Lower lobe of right lung (tissue), 2 donors: ENCODE measurements around the gene IL21R. TPM values are rescaled to one million over a fixed set of nuclear protein-coding genes. Genes with fewer than 3 reads are reported as not detected.
A peak's percentile ranks its signal among the peaks of the same experiment; 100 is the strongest.

Experiments used
- ATAC-seq, 2 donors: fragments of 200-7000 bp; cut with Tn5 transposase; one replicate each; pipeline ENCODE4 v1.9.1; 2020 to 2022; ENCODE audit warnings: mild to moderate bottlenecking in 2 of 2, moderate library complexity in 2 of 2
- DNase-seq: peaks from one replicate; pipeline ENCODE4 v3.0.0-alpha.2; 2020
- H3K27ac ChIP-seq: fragments of 200-600 bp; one replicate; pipeline ENCODE4 v1.8.0; 2022
- H3K27me3 ChIP-seq: fragments of 200-600 bp; one replicate; pipeline ENCODE4 v1.8.0; 2022; ENCODE audit warnings: low read depth
- H3K36me3 ChIP-seq: fragments of 200-600 bp; one replicate; pipeline ENCODE4 v1.8.0; 2022; ENCODE audit warnings: mild to moderate bottlenecking
- H3K4me1 ChIP-seq: fragments of 200-600 bp; one replicate; pipeline ENCODE4 v1.8.0; 2022
- H3K4me3 ChIP-seq: fragments of 200-600 bp; one replicate; pipeline ENCODE4 v1.8.0; 2022; ENCODE audit warnings: mild to moderate bottlenecking
- H3K9me3 ChIP-seq: fragments of 200-600 bp; one replicate; pipeline ENCODE4 v1.8.0; 2022
- intact Hi-C: fragments of 100-400 bp; cut with DNase I; formaldehyde crosslinking; loops from one replicate; pipeline ENCODE4 v1.11.0; 2022
- total RNA-seq: library from RNA; stranded (reverse); fragmentation: NEBNext Ultra II Directional; extraction: Animal tissue kit (Norgen Biotek cat#: 25700); gene quantifications from one replicate; pipeline ENCODE4 v1.2.1, GENCODE V29; 2021
- TF ChIP-seq, protein P1 (sequence below): fragments of 200-600 bp; IDR thresholded peaks from one replicate; pipeline ENCODE4 v1.8.0; 2022; ENCODE audit warnings: antibody characterized with exemption, mild to moderate bottlenecking
- donor health status: DM: no; HTN: yes; CAD: no; lungs with severe emphysema.

Gene IL21R
- total RNA-seq, 1 donor from 2014 or later = 6.0 TPM

DNA sequence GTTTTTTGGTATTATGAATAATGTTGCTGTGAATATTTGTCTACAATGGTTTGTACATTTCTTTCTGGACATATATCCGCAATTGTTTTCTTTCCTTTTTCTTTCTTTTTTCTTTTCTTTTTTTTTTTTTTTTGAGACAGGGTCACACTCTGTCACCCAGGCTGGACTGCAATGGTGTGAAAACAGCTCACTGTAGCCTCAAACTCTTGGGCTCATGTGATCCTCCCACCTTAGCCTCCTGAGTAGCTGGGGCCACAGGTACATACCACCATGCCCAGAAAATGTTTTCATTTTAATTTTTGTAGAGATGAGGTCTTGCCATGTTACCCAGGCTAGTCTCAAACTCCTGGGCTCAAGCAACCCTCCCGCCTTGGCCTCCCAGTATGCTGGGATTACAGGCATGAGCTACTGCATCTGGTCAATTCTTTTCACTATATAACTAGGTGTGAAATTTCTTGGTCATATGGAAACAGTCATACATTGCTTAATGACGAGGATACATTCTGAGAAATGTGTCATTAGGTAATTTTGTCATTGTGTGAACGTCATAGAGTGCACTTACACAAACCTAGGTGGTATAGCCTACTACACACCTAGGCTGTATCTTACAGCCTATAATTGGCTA, 15.2 kb downstream of the IL21R start:
- H3K27me3 ChIP-seq = no peaks in the 10 kb centered on the region
- H3K36me3 ChIP-seq = no peaks in the 10 kb centered on the region
- TF ChIP-seq, protein P1, sequence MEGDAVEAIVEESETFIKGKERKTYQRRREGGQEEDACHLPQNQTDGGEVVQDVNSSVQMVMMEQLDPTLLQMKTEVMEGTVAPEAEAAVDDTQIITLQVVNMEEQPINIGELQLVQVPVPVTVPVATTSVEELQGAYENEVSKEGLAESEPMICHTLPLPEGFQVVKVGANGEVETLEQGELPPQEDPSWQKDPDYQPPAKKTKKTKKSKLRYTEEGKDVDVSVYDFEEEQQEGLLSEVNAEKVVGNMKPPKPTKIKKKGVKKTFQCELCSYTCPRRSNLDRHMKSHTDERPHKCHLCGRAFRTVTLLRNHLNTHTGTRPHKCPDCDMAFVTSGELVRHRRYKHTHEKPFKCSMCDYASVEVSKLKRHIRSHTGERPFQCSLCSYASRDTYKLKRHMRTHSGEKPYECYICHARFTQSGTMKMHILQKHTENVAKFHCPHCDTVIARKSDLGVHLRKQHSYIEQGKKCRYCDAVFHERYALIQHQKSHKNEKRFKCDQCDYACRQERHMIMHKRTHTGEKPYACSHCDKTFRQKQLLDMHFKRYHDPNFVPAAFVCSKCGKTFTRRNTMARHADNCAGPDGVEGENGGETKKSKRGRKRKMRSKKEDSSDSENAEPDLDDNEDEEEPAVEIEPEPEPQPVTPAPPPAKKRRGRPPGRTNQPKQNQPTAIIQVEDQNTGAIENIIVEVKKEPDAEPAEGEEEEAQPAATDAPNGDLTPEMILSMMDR = no peak

DNA sequence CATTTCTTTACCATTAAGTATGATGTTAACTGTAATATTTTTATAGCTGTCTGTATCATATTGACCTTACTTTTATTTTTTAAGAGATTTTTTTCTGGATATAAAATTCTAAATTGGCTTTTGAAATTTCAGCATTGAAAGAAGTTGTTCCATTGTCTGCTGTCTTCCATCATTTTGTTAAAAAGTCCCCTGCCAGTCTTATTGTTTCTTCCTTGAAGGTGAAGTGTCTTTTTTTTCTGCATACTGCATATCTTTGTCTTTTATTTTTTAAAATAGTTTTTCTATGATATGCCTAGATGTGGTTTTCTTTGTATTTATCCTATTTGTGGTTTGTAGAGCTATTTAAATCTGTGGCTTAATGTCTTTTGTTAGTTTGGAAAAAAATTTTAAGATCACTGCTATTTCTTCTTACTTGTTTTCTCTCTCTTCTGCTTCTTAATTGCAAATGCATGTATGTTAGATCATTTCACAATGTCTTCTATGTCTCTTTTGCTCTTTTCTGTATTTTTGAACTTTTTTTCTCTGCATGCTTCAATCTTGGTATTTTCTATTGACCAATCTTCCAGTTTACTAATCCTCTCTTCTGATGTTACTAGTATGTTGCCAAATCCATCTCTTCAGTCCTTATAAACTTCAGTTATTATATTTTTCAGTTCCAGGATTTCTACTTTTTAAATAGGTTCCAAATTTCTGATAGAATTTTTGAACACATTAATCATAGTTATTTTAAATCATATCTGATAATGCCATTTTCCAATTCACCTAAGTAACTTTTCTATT, 20.2 kb downstream of the IL21R start:
- Histone ChIP-seq H3K36me3 (no peaks in the 10 kb centered on the region), H3K9me3 (peaks cover 20% of the 10 kb centered on the region), H3K27me3 (no peaks in the 10 kb centered on the region), H3K27ac (no peak overlapping the region), H3K4me3 (no peak overlapping the region), H3K4me1 (no peaks in the 10 kb centered on the region)
- ATAC-seq (no peak), DNase-seq (no peak)
- intact Hi-C loops = no loop called here
- TF ChIP-seq, protein P1 = no peak

More for the DNA sequence above, 15.2 kb downstream of the IL21R start:
- intact Hi-C loops = no loop called here
- H3K4me3 ChIP-seq = no peak overlapping the region
- DNase-seq = no peak
- peaks cover 4% of the 10 kb centered on the region for H3K4me1 ChIP-seq
- no peak for ATAC-seq
- no peak overlapping the region for H3K27ac ChIP-seq
- peaks cover 10% of the 10 kb centered on the region for H3K9me3 ChIP-seq

DNA sequence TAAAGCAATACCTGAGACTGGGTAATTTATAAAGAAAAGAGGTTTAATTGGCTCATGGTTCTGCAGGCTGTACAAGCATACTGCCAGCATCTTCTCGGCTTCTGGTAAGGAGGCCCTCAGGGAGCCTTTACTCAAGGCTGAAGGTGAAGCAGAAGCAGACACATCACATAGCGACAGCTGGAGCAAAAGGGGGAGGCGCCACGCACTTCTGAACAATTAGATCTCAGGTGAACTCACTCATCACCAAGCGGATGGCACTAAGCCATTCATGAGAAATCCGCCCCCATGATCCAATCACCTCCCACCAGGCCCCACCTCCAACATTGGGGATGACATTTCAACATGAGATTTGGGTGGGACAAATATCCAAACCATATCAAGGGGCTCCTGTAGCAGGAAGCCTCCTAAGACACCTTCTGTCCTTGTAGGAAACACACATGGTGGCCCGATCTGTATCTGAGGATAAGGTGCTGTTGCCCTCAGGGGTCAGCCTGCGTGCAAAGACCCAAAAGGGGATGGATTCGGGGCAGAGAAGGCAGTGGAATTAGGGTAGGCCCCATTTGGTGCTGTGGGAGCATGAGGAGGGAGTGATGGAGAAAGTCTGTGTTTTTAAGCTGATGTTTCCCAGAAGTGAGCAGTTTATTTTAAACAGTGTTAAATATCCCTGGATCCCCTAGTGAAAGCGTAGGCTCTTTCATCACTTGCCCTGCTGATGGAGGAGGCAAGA, 23.0 kb downstream of the IL21R start:
- H3K27me3 ChIP-seq = no peaks in the 10 kb centered on the region
- H3K36me3 ChIP-seq = no peaks in the 10 kb centered on the region
- no peak for ATAC-seq
- H3K4me3 ChIP-seq = no peak overlapping the region
- DNase-seq = no peak
- no peak overlapping the region for H3K27ac ChIP-seq
- TF ChIP-seq, protein P1 = no peak
- peaks cover 20% of the 10 kb centered on the region for H3K9me3 ChIP-seq
- no peaks in the 10 kb centered on the region for H3K4me1 ChIP-seq
- intact Hi-C loops = no loop called here

DNA sequence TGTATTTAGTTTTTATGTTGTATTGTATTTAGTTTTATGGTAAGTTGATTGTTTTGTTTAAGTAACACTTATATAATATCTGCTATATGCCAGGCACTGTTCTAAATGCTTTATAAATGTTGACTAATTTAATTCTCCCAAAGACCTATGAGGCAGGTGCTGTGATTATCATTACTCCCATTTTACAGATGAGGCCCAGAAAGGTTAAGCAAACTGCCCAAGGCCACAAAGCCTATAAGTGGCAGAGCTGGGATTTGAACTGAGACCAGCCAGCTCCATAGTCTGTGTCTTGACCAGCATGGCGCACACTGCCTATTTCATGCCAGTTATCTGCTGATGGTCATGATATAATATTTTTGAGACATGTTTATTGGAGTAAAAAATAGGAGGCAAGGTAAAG, 24.0 kb downstream of the IL21R start:
- ATAC-seq = no peak
- DNase-seq = no peak
- TF ChIP-seq, protein P1 = no peak
- Histone ChIP-seq H3K27me3 (peaks cover 5% of the 10 kb centered on the region), H3K4me1 (no peaks in the 10 kb centered on the region), H3K4me3 (no peak overlapping the region), H3K36me3 (no peaks in the 10 kb centered on the region), H3K27ac (no peak overlapping the region), H3K9me3 (peaks cover 20% of the 10 kb centered on the region)
- intact Hi-C loops = no loop called here

DNA sequence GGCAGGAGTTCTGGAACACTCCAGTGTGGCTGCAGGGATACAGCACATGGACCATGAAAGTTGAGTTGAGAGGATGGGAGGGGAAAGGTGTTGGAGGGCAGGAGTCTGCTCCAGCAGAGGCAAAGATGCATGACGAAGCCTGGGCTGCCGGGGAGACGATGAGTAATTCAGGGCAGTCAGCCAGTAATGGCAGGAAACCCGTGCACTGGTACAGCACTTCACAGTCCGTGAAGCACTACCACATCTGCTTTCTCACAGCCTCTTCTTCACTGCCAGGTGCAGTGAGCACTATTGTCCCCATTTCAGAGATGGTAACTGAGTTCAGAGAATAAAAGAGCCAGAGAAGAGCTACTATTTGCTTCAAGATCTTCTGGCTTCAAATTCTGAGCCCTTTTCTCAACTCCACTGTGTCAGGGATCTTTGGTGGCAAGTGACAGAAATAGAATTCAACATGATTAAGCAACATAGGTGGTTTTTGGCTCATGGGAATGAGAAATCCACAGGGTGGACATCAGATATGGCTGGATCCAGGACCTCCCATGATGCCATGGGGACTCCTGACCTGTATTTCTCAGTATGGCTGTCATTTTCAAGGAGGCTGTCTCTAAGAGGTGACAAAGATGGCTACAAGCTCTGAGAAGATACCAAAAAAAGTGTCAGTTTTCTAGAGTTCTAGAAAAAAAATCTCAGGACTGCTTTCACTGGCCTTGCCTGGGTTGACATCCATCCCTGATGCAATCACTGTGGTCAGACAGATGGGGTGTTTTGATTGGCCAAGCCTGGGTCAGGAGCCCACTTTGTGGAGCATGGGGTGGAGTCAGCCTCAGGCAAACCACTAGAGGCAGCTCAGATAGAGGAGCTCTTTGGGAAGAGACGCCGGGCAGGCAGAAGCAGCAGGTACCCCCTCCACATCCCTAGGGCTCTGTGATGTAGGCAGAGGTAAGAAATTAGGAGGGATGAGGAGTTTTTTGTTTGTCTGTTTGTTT, 24.7 kb downstream of the IL21R start:
- no peak for DNase-seq
- intact Hi-C loops = no loop called here
- TF ChIP-seq, protein P1 = no peak
- no peaks in the 10 kb centered on the region for H3K4me1 ChIP-seq
- peaks cover 15% of the 10 kb centered on the region for H3K9me3 ChIP-seq
- no peak overlapping the region for H3K27ac ChIP-seq
- ATAC-seq = peak; percentile 60 to 70
- peaks cover 5% of the 10 kb centered on the region for H3K27me3 ChIP-seq
- no peaks in the 10 kb centered on the region for H3K36me3 ChIP-seq
- H3K4me3 ChIP-seq = no peak overlapping the region
